Neural progenitor cell (in vitro differentiated cells): Measurements from ENCODE around the gene CDCA4.

ENCODE experiments used
- EZH2 ChIP-seq: fragments of 200-600 bp; sonication (generic); IDR thresholded peaks from 2 replicates; pipeline ENCODE4 v1.6.1; 2017; ENCODE audit warnings: antibody characterized with exemption, mild to moderate bottlenecking, moderate library complexity
- EZH2phosphoT487 ChIP-seq: fragments of 200-600 bp; sonication (generic); IDR thresholded peaks from 2 replicates; pipeline ENCODE4 v1.6.1; 2017; ENCODE audit warnings: antibody characterized with exemption
- TF ChIP-seq, protein P1 (sequence below): fragments of 200-600 bp; sonication (generic); IDR thresholded peaks from 2 replicates; pipeline ENCODE4 v1.5.1; 2017; ENCODE audit warnings: antibody characterized with exemption, mild to moderate bottlenecking

DNA sequence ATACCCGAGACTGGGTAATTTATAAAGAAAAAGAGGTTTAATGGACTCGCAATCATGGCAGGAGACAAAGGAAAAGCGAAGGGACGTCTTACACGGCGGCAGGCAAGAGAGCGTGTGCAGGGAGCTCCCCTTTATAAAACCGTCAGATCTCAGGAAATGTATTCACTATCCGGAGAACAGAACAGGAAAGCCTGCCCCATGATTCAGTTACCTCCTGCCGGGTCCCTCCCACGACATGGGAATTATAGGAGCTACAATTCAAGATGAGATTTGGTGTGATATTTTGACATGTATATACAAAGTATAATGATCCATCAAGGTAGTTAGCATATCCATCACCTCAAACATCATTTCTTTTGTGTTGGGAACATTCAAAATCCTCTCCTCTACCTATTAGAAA is 2.3 kb upstream of the CDCA4 start:
- TF ChIP-seq, protein P1, sequence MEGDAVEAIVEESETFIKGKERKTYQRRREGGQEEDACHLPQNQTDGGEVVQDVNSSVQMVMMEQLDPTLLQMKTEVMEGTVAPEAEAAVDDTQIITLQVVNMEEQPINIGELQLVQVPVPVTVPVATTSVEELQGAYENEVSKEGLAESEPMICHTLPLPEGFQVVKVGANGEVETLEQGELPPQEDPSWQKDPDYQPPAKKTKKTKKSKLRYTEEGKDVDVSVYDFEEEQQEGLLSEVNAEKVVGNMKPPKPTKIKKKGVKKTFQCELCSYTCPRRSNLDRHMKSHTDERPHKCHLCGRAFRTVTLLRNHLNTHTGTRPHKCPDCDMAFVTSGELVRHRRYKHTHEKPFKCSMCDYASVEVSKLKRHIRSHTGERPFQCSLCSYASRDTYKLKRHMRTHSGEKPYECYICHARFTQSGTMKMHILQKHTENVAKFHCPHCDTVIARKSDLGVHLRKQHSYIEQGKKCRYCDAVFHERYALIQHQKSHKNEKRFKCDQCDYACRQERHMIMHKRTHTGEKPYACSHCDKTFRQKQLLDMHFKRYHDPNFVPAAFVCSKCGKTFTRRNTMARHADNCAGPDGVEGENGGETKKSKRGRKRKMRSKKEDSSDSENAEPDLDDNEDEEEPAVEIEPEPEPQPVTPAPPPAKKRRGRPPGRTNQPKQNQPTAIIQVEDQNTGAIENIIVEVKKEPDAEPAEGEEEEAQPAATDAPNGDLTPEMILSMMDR = no peak
- TF ChIP-seq EZH2 = no peak
- TF ChIP-seq EZH2phosphoT487 = no peak
